ENCODE measurements around the gene UNC5C.

Gene UNC5C

DNA sequence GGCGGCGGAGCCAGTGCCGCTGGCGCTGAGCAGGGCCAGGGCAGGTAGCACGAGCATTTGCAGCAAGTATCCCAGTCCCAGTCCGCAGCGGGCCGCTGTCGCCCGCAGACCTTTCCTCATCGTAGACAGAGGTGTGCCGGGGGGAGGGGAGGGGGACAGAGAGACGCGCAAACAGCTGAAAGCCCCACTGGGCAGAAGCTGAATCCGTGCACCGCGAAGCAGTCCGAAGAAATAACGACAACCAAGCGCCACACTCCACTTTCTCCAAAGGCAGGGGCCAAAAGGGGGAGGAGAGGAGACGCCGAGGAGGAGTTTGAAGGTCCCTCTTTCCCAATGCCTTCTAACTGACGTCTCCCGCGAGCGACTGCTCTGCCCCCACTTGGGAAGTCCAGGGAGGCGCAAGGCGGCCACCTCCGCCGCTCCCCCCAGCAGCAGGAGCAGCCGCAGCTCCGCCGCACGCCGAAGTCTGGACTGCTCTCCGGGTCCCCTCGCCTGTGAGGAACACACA lies at the start of gene UNC5C:
Gene UNC5C, minus strand, starts transcription at position 236 of the 508 bp plus-strand sequence.
- DNase-seq (ENCODE audit: low spot score) = no peak
- in situ Hi-C loops (cut with MboI; ENCODE audit: low pct_unique_long_range_greater_than_20kb, low sequenced_read_pairs, unreplicated experiment) = no loop called here
- no peak for TF ChIP-seq CTCF (IDR thresholded peaks at IDR 0.05; ENCODE audit: extremely low read depth, insufficient read depth, missing control alignments)

- TF ChIP-seq CTCF (IDR thresholded peaks at IDR 0.05; ENCODE audit: extremely low read depth, insufficient read depth, missing control alignments) = no peak
- no peak for DNase-seq (ENCODE audit: low spot score)
- in situ Hi-C loops (cut with MboI; ENCODE audit: low pct_unique_long_range_greater_than_20kb, low sequenced_read_pairs, unreplicated experiment) = no loop called here
These were observed 47.9 kb upstream of the UNC5C start for GRCh38 chr4:95596676-95597075.

GRCh38 chr4:95594629-95595028 lies 45.9 kb upstream of the UNC5C start:
- in situ Hi-C loops (cut with MboI; ENCODE audit: low pct_unique_long_range_greater_than_20kb, low sequenced_read_pairs, unreplicated experiment) = no loop called here
- DNase-seq (ENCODE audit: low spot score) = no peak
- TF ChIP-seq CTCF (IDR thresholded peaks at IDR 0.05; ENCODE audit: extremely low read depth, insufficient read depth, missing control alignments) = no peak

GRCh38 chr4:95594013-95594412 lies 45.2 kb upstream of the UNC5C start:
- in situ Hi-C loops (cut with MboI; ENCODE audit: low pct_unique_long_range_greater_than_20kb, low sequenced_read_pairs, unreplicated experiment) = no loop called here
- no peak for DNase-seq (ENCODE audit: low spot score)
- TF ChIP-seq CTCF (IDR thresholded peaks at IDR 0.05; ENCODE audit: extremely low read depth, insufficient read depth, missing control alignments) = no peak

DNA sequence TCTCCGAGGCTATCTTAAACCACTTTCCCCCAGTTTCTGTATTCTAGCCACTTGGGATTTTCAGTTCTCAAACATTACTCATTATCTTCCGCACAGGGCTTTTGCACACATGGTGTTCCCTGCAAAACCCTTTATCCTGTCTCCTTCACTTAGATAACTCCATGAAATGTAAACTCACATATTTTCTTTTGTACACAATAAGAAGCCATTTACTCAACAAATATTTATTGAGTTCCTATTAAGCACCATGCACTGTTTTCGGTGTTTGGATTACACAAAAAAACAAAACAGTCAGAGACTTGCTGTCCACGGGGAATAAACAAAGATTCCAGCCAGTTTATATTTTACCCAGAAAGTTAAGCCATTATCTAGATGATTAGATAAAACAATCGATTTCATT lies 42.5 kb upstream of the UNC5C start:
- in situ Hi-C loops (cut with MboI; ENCODE audit: low pct_unique_long_range_greater_than_20kb, low sequenced_read_pairs, unreplicated experiment) = no loop called here
- TF ChIP-seq CTCF (IDR thresholded peaks at IDR 0.05; ENCODE audit: extremely low read depth, insufficient read depth, missing control alignments) = no peak
- no peak for DNase-seq (ENCODE audit: low spot score)

DNA sequence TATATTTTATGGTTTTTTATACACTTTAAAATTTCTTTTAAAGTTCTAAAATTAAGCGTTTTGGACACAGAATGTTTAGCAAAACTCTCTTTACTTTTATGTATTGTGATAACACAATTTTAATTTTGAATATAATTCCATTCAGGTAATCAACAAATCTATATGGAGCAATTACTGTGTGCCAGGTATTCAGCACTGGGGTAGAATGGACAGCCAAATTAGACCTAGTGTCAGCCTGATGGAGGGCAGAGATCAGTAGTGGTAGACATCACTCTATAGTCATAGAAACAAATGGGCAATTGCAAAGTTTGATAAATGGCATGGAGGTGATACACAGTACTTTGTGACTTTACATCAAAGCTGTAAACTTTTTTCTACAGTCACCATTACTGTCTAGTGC lies 41.8 kb upstream of the UNC5C start:
- no peak for DNase-seq (ENCODE audit: low spot score)
- no peak for TF ChIP-seq CTCF (IDR thresholded peaks at IDR 0.05; ENCODE audit: extremely low read depth, insufficient read depth, missing control alignments)
- in situ Hi-C loops (cut with MboI; ENCODE audit: low pct_unique_long_range_greater_than_20kb, low sequenced_read_pairs, unreplicated experiment) = no loop called here

Data from GM13977 (cell line).